Stimulated activated CD4-positive, alpha-beta T cell treated with anti-CD3 and anti-CD28 coated beads, Interleukin-4, amount 100 ng/mL, for 48 hours (primary cell): ENCODE results near the gene PFDN5.
A peak's percentile ranks its signal among the peaks of the same experiment; 100 is the strongest.
"Not testable (repeated sequence)": the region's sequence is repeated elsewhere in the genome, so short reads cannot be mapped to it uniquely, and the experiment has no call there.

Experiments used
- DNase-seq, 2 donors: peaks; one replicate each; pipeline ENCODE4 v3.0.0-alpha.2; 2020; ENCODE audit warnings: low read depth in 2 of 2

The PFDN5 gene

DNA sequence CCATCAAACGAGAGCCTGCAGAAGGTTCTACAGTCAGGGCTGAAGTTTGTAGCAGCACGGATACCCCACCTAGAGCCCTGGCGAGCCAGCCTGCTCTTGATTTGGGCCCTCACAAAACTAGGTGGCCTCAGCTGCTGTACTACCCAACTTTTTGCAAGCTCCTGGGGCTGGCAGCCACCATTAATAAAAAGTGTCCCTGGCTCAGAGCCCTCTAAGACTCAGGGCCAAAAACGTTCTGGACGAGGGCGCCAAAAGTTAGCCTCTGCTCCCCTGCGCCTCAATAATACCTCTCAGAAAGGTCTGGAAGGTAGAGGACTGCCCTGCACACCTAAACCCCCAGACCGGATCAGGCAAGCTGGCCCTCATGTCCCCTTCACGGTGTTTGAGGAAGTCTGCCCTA is 8.9 kb upstream of the PFDN5 start:
- no peak for DNase-seq

DNA sequence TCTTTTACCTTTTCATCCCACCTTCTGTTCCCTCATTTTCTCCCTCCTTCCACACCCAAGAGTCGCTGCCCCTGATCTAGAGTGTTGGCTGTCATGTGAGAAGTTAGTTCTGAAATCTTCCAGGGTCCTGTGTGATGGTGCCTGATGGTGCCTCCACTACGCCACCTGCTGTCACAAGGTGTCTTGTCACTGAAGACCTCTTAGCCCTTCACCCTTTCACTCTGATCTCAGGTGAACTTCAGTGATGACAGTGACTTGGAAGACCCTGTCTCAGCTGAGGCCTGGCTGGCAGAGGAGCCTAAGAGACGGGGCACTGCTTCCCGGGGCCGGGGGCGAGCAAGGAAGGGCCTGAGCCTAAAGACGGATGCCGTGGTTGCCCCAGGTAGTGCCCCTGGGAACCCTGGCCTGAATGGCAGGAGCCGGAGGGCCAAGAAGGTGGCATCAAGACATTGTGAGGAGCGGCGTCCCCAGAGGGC is 7.6 kb upstream of the PFDN5 start:
- peak; percentile 49 to 50 for DNase-seq

GRCh38 chr12:53288322-53288721 is 7.0 kb upstream of the PFDN5 start:
- no peak for DNase-seq

DNA sequence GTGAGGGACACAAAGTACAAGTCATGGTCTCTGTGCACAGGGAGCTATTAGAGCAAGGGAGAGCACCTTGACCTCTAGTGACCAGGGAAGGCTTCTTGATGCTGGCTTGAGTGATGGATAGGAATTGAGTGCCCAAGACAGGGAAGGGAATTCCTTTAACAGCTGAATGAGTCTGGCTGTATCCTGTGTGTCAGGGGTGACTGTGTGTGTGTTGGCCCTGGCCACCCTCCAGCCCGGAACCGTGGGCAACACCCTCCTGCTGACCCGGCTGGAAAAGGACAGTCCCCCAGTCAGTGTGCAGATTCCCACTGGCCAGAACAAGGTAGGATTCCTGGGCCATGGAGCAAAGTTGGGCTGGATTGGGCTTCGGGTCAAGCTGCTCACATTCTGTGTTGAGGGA is 5.5 kb upstream of the PFDN5 start:
- DNase-seq = no peak

- DNase-seq = peak in 1 of 2 donors; percentile 7
Observed at GRCh38 chr12:53290661-53291060, 4.7 kb upstream of the PFDN5 start.

GRCh38 chr12:53292426-53292825 is 2.9 kb upstream of the PFDN5 start:
- no peak for DNase-seq

DNA sequence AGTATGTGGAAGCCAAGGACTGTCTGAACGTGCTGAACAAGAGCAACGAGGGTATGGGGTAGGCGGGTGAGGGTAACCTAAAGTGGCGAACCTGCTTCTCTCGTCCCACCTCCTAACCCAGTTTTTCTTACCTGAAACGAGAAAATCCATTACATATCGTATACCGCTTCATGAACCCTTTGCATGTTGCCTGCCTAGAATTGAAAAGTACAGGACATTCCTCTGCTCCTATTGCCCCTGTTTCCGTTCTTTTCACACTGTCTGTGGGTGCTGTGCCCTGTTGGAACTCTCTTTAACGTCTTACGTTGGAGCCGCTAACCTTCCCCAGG is 513 bp downstream of the PFDN5 start:
- no peak for DNase-seq

GRCh38 chr12:53297106-53297505 is 1.8 kb downstream of the PFDN5 start:
- DNase-seq = not testable (repeated sequence)

GRCh38 chr12:53298164-53298563 is 2.8 kb downstream of the PFDN5 start:
- no peak for DNase-seq

- DNase-seq = peak; percentile 20 to 26
Observed at GRCh38 chr12:53299101-53299453, 3.7 kb downstream of the PFDN5 start.

DNA sequence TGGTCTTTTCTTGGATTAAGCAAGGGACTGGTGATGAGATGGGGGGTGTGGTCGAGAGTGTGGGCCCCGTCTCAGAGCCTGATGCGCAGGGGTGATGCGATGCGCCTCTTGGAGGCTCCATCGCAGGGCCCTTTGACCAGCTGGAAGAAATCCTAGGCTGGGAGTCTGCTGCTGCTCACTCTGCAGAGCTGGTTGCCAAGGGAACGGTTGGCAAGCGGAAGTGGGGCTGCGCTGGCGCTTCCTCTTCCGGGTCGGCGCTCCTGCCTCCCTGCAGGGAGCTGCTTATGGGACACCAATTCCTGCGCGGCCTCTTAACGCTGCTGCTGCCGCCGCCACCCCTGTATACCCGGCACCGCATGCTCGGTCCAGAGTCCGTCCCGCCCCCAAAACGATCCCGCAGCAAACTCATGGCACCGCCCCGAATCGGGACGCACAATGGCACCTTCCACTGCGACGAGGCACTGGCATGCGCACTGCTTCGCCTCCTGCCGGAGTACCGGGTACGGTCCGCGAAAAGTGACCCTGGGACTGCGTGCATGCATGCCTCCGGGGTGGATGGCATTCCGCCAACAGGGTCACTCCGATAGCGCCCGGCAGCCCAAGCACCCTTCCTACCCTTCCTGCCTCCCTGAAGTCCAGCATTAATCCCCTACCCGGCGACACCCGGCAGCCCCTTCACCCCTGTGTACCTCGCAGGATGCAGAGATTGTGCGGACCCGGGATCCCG is 4.3 kb downstream of the PFDN5 start, which contains the start of gene MYG1:
Gene MYG1, plus strand, starts transcription at position 242 of the 727 bp plus-strand sequence. Its CDS starts 43 bp downstream, at position 285.
- DNase-seq = peak; percentile 77 to 80

GRCh38 chr12:53300187-53300586 is 4.8 kb downstream of the PFDN5 start:
- DNase-seq = peak in 1 of 2 donors; percentile 17

DNA sequence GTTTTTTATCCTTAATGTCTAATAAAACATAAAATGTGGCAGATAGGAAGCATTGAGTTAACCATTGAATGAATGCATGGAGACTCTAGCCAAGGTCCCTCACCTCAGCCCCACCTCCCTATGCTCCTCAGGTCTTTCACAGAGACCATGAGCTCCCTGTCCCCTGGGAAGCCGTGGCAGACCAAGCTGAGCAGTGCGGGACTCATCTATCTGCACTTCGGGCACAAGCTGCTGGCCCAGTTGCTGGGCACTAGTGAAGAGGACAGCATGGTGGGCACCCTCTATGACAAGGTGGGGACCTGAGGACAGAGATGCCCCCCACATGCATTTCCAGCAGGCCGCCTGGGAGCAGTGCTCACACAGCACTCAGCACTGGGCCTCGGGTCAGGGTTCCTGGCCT is 7.6 kb downstream of the PFDN5 start:
- no peak for DNase-seq

DNA sequence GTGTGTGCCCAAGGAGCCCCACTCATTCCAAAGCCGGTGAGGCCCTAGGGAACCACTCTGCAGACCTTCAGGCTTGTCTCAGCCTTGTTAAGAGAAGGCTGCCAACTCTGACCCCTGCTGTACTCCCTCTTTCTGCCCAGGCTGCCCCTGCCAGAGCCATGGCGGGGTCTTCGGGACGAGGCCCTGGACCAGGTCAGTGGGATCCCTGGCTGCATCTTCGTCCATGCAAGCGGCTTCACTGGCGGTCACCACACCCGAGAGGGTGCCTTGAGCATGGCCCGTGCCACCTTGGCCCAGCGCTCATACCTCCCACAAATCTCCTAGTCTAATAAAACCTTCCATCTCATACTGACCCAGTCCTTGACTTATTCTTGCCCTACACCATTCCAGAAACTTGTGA is 11.5 kb downstream of the PFDN5 start:
- no peak for DNase-seq

DNA sequence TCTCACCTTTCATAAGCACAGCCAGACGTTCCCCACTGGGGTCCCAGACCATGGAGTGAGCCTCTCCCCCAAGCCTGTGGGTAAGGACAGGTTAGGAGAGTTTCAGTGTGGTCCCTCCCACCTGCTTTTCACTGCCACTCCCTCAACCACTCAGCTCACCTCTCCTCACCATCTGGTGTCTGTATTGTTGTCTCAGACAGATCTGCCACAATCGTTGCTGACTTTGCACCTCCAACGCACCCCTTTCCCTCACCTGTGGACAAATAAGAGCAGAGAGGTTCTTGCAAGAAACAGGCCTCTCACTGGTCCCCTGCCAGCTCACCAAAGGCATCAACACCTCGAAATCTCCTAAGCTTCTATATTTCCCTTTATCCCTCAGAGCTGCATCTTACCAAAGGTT is 12.9 kb downstream of the PFDN5 start:
- DNase-seq = no peak

DNA sequence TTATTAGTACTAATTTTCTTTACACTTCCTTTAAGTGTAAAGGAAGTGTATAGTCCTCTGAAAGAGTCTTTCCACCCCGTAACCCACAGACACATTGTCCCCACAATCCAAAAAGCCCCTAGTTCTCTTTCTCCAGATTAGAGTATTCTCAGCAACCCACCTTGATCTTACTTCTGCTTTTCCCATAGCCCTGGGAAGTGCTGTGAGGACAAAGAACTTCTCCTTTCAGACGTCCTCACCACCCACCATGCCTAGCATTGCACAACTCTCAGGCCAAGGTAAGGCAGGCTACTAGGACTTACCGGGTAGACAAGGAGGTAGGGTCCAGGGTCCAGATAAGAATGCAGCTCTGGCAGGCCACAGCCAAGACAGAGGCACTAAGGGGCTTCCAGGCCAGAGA is 18.7 kb downstream of the PFDN5 start:
- DNase-seq = no peak

DNA sequence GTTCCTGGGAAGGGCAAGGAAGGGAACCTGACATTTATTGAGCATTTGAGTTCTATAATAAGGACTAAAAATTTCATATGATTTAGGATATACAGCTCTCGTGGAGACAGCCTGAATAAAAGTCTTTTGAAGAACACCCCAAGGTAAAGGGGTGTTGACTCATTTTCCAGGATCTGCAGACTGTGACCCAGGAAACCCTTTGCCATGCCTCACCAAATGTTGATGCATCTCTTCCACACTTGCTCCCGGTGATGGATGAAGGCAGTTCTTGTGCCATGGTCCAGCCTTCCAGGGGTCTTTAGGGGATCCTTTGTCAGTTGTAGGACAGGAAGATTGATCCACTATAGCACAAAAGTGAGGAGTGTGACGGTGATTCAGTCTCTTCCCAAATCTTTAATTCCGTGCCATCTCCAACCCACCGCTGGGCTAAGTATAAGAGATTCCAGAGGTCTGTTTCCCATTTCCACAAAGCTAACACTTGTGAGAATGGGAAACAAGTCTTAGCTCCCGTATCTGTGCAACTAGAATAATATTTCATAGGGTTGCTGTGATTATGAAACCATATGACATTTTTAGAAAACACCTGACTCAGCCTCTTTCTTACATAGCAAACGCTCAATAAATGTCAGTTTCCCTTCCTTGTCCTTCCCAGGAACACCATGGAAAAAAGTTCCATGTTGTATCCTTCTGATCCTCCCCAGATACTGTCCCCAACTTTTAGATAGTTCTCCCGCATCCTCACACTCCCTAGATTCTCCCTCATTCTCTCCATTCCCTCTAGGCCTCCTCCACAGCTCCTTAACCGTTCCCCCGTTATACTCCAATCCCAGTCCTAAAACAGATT is 25.2 kb downstream of the PFDN5 start:
- no peak for DNase-seq

DNA sequence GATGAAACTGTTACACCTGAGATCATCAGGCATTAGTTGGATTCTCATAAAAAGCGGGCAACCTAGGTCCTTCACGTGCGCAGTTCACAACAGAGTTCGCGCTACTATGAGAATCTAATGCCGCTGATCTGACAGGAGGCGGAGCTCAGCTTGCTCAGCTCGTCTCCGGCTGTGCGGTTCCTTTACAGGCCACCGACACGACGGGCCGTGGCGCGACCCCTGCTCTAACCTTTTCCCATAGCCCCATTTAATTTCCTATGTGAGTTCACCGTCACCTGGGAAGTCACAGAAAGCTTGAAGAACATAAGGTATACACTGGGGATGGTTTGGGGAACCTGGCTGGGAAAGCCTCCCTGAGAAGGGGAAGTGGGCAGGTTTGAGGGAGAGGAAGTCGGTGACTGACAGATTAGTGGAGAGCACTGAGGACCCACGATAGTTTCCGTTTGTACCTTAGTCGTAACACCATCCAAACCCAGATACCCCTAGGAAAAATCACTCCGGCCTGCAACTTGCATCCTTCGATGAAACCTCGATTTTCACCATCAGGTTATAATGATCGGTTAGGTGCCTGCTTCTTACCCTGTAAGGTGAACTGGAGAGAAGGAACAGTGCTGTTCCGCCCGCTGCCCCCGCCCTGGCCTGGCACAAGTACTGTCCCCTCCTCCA is 28.9 kb downstream of the PFDN5 start:
- peak; percentile 36 to 52 for DNase-seq

GRCh38 chr12:53324779-53325510 is 29.6 kb downstream of the PFDN5 start:
- peak; percentile 79 to 93 for DNase-seq

GRCh38 chr12:53325511-53326061 is 30.2 kb downstream of the PFDN5 start:
- peak; percentile 17 to 24 for DNase-seq

DNA sequence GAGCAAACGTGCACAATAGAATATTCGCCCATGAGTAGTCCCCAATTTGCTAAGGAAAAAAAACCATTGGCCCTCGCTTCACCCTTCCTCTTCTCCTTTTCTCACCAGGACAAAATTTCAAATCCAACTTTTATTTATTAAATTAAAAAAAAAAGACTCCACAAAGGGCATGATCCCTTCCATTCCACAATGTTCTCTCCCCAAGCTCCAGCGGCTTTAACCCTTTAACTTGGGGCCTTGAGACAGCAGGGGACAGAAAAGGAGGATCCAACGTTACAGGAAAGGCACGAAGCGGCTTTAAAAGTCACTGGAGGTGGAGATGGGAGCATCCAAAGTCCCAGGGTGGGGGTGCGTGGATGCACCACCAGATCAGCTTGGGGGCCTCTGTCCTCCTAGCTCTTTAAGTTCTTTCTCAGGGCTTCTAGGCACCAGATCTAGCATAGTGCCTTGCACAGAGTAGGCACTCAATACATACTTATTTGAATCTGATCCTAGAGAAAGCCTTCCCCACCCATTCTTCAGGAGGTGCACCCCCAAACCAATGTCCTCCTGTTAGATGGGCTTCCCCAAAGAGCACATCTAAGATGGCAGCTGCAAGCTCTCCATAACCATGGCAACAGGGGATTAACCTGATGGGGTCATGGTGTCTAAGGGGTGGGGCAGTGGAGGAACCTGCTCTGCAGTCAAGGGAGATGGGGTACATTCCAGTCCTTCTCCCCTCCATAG is 31.3 kb downstream of the PFDN5 start:
- no peak for DNase-seq
